PC-3 (cell line): ENCODE data around the gene ZNF19. TPM values are rescaled to one million over a fixed set of nuclear protein-coding genes. Genes with fewer than 3 reads are reported as not detected.

ENCODE experiments used
- ATAC-seq: fragments of 200-7000 bp; cut with Tn5 transposase; 2 replicates; pipeline ENCODE4 v1.9.1; 2020; ENCODE audit warnings: mild to moderate bottlenecking, moderate library complexity
- BruUV-seq: library from RNA; stranded (reverse); fragments of 400-500 nt; replicated peaks from 2 replicates; lab custom pipeline; 2021; lab: Mats Ljungman, UMichigan
- CTCF ChIA-PET: fragments of 300-600 bp; sonication (Branson Sonifier 250); formaldehyde crosslinking; loops from one replicate; lab custom pipeline; 2022; ENCODE audit warnings: antibody characterized with exemption; lab: Charles Lee
- POLR2A ChIA-PET: fragments of 300-600 bp; sonication (Branson Sonifier 250); formaldehyde crosslinking; loops from one replicate; lab custom pipeline; 2022; ENCODE audit warnings: antibody characterized with exemption; ENCODE audit not compliant: unreplicated experiment; lab: Charles Lee
- DNase-seq: peaks from one replicate; pipeline ENCODE4 v3.0.0-alpha.2; 2015
- H2AFZ ChIP-seq: fragments of 300-600 bp; sonication (generic); 2 replicates; pipeline ENCODE4 v1.6.0; 2016; ENCODE audit warnings: antibody characterized with exemption, low read length
- H3F3A ChIP-seq: fragments of 300-600 bp; sonication (generic); one replicate; pipeline ENCODE4 v1.6.0; 2017; ENCODE audit warnings: antibody characterized with exemption, low read length, control low read depth, mild to moderate bottlenecking; ENCODE audit not compliant: unreplicated experiment
- H3K27ac ChIP-seq: fragments of 300-600 bp; sonication (generic); 2 replicates; pipeline ENCODE4 v1.5.1; 2016; ENCODE audit warnings: mild to moderate bottlenecking, low read length
- H3K27me3 ChIP-seq: fragments of 300-600 bp; sonication (generic); 2 replicates; pipeline ENCODE4 v1.6.1; 2016; ENCODE audit warnings: low read length, mixed read lengths
- H3K36me3 ChIP-seq: fragments of 300-600 bp; sonication (generic); 2 replicates; pipeline ENCODE4 v1.6.1; 2016; ENCODE audit warnings: low read depth, mixed run types, low read length, mixed read lengths
- H3K4me1 ChIP-seq: fragments of 300-600 bp; sonication (generic); 2 replicates; pipeline ENCODE4 v1.5.1; 2016; ENCODE audit warnings: low read length; ENCODE audit not compliant: insufficient read depth
- H3K4me2 ChIP-seq: fragments of 300-600 bp; sonication (generic); 2 replicates; pipeline ENCODE4 v1.6.0; 2016; ENCODE audit warnings: low read length
- H3K4me3 ChIP-seq: fragments of 300-600 bp; sonication (generic); 2 replicates; pipeline ENCODE4 v1.5.1; 2016; ENCODE audit warnings: mild to moderate bottlenecking, low read length, mixed read lengths
- H3K79me2 ChIP-seq: fragments of 300-600 bp; sonication (generic); 2 replicates; pipeline ENCODE4 v1.6.1; 2017; ENCODE audit warnings: low read length, mixed read lengths
- H3K9ac ChIP-seq: fragments of 300-600 bp; sonication (generic); 2 replicates; pipeline ENCODE4 v1.6.0; 2016; ENCODE audit warnings: mild to moderate bottlenecking, low read length
- H3K9me2 ChIP-seq: fragments of 300-600 bp; sonication (generic); replicated peaks from 2 replicates; pipeline ENCODE4 v1.6.1; 2016; ENCODE audit warnings: mixed run types, low read length, mixed read lengths
- H3K9me3 ChIP-seq: fragments of 300-600 bp; sonication (generic); 2 replicates; pipeline ENCODE4 v1.6.1; 2016; ENCODE audit warnings: low read length, mixed read lengths
- H4K20me1 ChIP-seq: fragments of 300-600 bp; sonication (generic); 2 replicates; pipeline ENCODE4 v1.6.1; 2016; ENCODE audit warnings: low read length, mixed read lengths
- CTCF ChIP-seq: fragments of 300-600 bp; sonication (generic); conservative IDR thresholded peaks from 2 replicates; pipeline ENCODE4 v1.5.1; 2017; ENCODE audit warnings: antibody characterized with exemption, low read depth, mild to moderate bottlenecking, low read length
- EZH2 ChIP-seq: fragments of 300-600 bp; sonication (generic); IDR thresholded peaks from one replicate; pipeline ENCODE4 v1.6.1; 2017; ENCODE audit warnings: antibody characterized with exemption, mild to moderate bottlenecking, low read length; ENCODE audit not compliant: unreplicated experiment
- EZH2phosphoT487 ChIP-seq: fragments of 300-600 bp; sonication (generic); IDR thresholded peaks from 2 replicates; pipeline ENCODE4 v1.6.1; 2018; ENCODE audit warnings: mild to moderate bottlenecking, antibody characterized with exemption, low read length, borderline replicate concordance
- intact Hi-C: fragments of 100-400 bp; cut with micrococcal nuclease; formaldehyde crosslinking; loops from 2 replicates; pipeline ENCODE4 v1.9.0; 2023
- total RNA-seq: library from RNA; depleted of rRNA; stranded (reverse); fragments of >200 nt; gene quantifications from 2 replicates; pipeline ENCODE4 v1.2.3, GENCODE V29; 2014

The ZNF19 gene
- total RNA-seq, 1 experiment from 2014 or later, result 1.5 TPM

- intact Hi-C loops, result no loop called here
- POLR2A ChIA-PET, result no interaction called here
- CTCF ChIA-PET, result interaction anchor here (0.6 to 0.7 kb wide), 2 partner anchors 55 to 175 kb away, joined by 3 to 12 read pairs; no protein-coding TSS in a partner anchor
Measured at GRCh38 chr16:71436473-71436872, 52.7 kb downstream of the ZNF19 start.

GRCh38 chr16:71432906-71433305 is 56.2 kb downstream of the ZNF19 start:
- Histone ChIP-seq H3K36me3 (no peaks in the 10 kb centered on the region), H2AFZ (no peak overlapping the region), H3K9me2 (no peaks in the 10 kb centered on the region), H3K9ac (no peak overlapping the region), H3K4me3 (no peak overlapping the region), H3K4me2 (no peak overlapping the region), H3K79me2 (no peaks in the 10 kb centered on the region), H3K9me3 (no peaks in the 10 kb centered on the region), H3K27me3 (peaks cover 14% of the 10 kb centered on the region), H4K20me1 (no peaks in the 10 kb centered on the region), H3F3A (no peaks in the 10 kb centered on the region), H3K4me1 (no peaks in the 10 kb centered on the region), H3K27ac (no peak overlapping the region)
- ATAC-seq (no peak), DNase-seq (no peak)
- no TSS peak for BruUV-seq
- intact Hi-C loops, result no loop called here
- TF ChIP-seq EZH2 (no peak), EZH2phosphoT487 (no peak), CTCF (no peak)
- CTCF ChIA-PET, result no interaction called here
- POLR2A ChIA-PET, result no interaction called here

More at GRCh38 chr16:71436473-71436872, 52.7 kb downstream of the ZNF19 start:
- no peaks in the 10 kb centered on the region for H3K4me1 ChIP-seq
- DNase-seq, result no peak
- H3K4me3 ChIP-seq, result no peak overlapping the region
- no peaks in the 10 kb centered on the region for H3K79me2 ChIP-seq
- no peaks in the 10 kb centered on the region for H3K9me3 ChIP-seq
- H2AFZ ChIP-seq, result no peak overlapping the region
- H3K36me3 ChIP-seq, result no peaks in the 10 kb centered on the region
- ATAC-seq, result no peak
- no peaks in the 10 kb centered on the region for H4K20me1 ChIP-seq
- H3F3A ChIP-seq, result no peaks in the 10 kb centered on the region
- H3K27ac ChIP-seq, result no peak overlapping the region
- H3K27me3 ChIP-seq, result peaks cover 25% of the 10 kb centered on the region
- no TSS peak for BruUV-seq
- no peaks in the 10 kb centered on the region for H3K9me2 ChIP-seq
- no peak overlapping the region for H3K4me2 ChIP-seq
- TF ChIP-seq EZH2phosphoT487, result no peak
- no peak for TF ChIP-seq EZH2
- no peak for TF ChIP-seq CTCF
- no peak overlapping the region for H3K9ac ChIP-seq

- no peak overlapping the region for H3K4me2 ChIP-seq
- peaks cover 7% of the 10 kb centered on the region for H3K27me3 ChIP-seq
- no peak for TF ChIP-seq CTCF
- TF ChIP-seq EZH2phosphoT487, result no peak
- TF ChIP-seq EZH2, result no peak
- ChIA-PET CTCF (no interaction called here), POLR2A (no interaction called here)
- H4K20me1 ChIP-seq, result no peaks in the 10 kb centered on the region
- H3K9me2 ChIP-seq, result no peaks in the 10 kb centered on the region
- H3K79me2 ChIP-seq, result no peaks in the 10 kb centered on the region
- H3K4me3 ChIP-seq, result no peak overlapping the region
- BruUV-seq, result no TSS peak
- H3K9me3 ChIP-seq, result no peaks in the 10 kb centered on the region
- H3K4me1 ChIP-seq, result no peaks in the 10 kb centered on the region
- no peaks in the 10 kb centered on the region for H3K36me3 ChIP-seq
- no peak overlapping the region for H3K27ac ChIP-seq
- intact Hi-C loops, result no loop called here
- no peak overlapping the region for H3K9ac ChIP-seq
- ATAC-seq (no peak), DNase-seq (no peak)
- H2AFZ ChIP-seq, result no peak overlapping the region
- H3F3A ChIP-seq, result no peaks in the 10 kb centered on the region
Measured at GRCh38 chr16:71431991-71432390, 57.1 kb downstream of the ZNF19 start.
